Thyroid gland (tissue), 4 donors: Measurements from ENCODE around the gene CD209.

ENCODE experiments used
- POLR2A ChIP-seq, 2 donors: fragments of 450-650 bp; IDR thresholded peaks; one replicate each; pipeline ENCODE4 v1.6.1; 2017; ENCODE audit warnings: antibody characterized with exemption in 2 of 2, mild to moderate bottlenecking in 2 of 2, moderate library complexity in 1 of 2
- TF ChIP-seq, protein P1 (sequence below), 6 experiments: fragments of 200-600 bp in 3 of 6; fragments of 450-650 bp in 3 of 6; sonication (generic) in 3 of 6; IDR thresholded peaks; one replicate each; pipeline ENCODE4 v1.5.1; 2016 to 2019; ENCODE audit warnings: antibody characterized with exemption in 6 of 6, mild to moderate bottlenecking in 2 of 6, inconsistent platforms in 1 of 6, moderate library complexity in 1 of 6

DNA sequence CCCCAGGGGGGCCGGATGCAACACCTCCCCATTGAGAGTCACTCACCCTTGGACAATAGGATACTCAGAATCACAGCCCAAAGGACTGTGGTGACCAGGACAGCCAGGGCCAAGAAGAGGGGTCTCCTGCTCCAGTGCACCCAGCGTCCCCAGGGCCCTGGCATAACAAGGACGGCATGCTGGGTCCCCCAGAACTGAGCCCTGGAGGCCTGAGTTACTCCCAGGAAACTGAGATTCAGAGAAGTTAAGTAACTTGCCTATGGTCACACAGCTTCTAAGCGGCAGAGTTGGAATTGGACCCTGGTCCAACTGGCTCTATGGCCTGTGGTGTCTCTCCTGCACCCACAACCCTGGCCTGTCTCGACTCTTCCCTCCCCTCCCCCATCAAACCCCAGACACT, 15.7 kb downstream of the CD209 start:
- TF ChIP-seq, protein P1, sequence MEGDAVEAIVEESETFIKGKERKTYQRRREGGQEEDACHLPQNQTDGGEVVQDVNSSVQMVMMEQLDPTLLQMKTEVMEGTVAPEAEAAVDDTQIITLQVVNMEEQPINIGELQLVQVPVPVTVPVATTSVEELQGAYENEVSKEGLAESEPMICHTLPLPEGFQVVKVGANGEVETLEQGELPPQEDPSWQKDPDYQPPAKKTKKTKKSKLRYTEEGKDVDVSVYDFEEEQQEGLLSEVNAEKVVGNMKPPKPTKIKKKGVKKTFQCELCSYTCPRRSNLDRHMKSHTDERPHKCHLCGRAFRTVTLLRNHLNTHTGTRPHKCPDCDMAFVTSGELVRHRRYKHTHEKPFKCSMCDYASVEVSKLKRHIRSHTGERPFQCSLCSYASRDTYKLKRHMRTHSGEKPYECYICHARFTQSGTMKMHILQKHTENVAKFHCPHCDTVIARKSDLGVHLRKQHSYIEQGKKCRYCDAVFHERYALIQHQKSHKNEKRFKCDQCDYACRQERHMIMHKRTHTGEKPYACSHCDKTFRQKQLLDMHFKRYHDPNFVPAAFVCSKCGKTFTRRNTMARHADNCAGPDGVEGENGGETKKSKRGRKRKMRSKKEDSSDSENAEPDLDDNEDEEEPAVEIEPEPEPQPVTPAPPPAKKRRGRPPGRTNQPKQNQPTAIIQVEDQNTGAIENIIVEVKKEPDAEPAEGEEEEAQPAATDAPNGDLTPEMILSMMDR (IDR thresholded peaks at IDR 0.05): no peak
- TF ChIP-seq POLR2A (IDR thresholded peaks at IDR 0.05): no peak
